ENCODE data around the gene APLF. TPM values are rescaled to one million over a fixed set of nuclear protein-coding genes. Genes with fewer than 3 reads are reported as not detected.
"Not testable (repeated sequence)": the region's sequence is repeated elsewhere in the genome, so short reads cannot be mapped to it uniquely, and the experiment has no call there.

APLF gene
- polyA plus RNA-seq, 1 donor: 2.1 TPM

DNA sequence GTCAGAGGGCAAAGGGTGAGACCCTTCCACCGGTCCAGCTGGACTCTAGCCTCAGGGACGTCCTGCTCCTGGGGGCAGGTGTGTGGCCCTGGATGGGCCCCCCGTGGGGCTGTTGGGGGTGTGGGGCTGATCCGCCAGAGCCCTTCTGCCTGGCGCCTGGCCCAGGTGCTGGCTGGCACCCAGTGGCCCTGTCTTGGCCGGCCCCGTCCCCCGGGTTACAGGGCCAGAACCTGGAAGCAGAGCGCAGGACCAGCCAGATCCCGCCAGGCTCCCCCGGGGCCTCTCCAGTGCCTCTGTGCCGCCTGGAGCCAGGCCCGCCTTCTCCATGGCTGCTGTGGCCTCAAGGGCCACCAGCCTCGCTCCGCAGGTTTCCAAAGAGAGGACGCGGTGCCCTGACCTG lies 62.3 kb downstream of the APLF start:
- DNase-seq: not testable (repeated sequence)

DNA sequence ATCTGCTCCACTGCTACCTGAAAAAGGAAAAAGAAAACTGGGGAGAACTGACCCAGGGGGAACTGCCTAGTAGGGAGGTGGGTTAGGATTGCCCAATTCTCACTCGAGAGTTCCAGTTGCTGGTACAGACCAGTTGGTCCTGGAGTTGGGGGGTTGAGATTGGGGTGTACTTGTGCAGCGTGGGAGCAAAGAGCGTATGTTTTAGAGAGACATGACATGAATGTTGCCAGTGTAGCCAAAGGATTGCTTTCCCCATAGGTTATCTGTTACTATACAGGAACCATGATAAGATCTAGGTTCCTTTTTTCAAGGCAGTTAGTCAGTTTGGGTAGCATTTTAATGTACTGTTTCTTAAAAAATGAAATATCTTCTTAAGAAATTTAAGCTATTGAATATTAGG lies 68.6 kb downstream of the APLF start:
- no peak for DNase-seq

DNA sequence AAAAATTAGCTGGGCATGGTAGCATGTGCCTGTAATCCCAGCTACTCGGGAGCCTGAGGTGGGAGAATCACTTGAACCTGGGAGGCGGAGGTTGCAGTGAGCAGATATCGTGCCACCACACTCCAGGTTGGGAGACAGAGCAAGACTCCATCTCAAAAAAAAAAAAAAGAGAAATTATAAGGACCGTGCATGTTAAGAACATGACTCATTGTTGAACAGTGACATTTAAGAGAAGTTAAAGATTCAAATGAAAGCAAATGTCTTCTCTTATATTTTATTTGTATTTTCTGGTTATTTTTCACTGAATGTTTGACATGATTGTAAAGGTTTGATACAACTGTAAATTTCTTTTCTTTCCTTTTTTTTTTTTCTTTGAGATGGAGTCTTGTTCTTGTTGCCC lies 69.6 kb downstream of the APLF start:
- no peak for DNase-seq

DNA sequence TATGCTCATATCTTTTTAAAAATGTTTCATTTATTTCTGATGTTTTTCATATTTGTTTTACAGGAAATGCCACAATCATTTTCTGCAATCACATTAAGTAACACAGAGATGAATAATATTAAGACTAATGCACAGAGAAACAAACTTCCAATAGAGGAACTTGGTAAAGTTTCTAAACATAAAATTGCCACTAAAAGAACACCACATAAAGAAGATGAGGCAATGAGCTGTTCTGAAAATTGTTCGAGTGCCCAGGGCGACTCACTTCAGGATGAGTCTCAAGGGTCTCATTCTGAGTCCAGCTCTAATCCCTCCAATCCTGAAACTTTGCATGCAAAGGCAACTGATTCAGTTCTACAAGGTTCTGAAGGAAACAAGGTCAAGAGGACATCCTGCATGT lies 70.4 kb downstream of the APLF start:
- no peak for DNase-seq

DNA sequence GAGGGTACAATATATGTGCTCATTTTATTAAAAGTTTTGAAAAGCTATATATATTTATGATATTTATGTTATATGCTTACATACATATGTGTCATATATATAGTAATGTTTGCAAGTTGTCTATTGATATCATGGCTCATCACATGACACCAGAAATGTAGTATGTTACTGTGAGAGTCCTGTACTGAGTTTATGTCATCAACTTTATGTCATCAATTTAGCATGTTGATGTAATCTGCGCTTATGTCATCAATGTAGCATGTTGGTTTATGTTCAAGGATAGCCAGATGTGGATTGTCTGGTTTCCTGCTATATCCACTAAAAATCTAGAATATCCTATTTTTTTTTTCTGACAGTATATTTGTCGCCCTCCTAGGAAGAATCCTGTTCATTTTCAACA lies 77.4 kb downstream of the APLF start:
- no peak for DNase-seq

DNA sequence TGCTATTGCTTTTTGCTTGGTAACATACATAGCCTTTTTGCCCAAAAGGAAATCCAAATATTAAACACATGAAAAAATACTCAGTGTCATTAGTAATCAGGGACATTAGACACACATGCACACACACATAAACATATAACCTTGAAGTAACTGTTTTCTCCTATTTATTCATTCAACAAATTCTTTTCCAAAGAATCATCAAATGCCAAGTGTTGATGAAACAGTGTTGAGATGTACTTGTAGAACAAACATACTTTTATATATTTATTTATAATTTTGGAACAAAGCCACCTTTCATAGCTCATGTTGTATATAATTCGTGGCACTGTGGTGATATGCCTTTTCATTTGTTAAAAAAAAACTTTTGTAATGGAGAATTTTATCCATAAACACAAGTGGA lies 81.0 kb downstream of the APLF start:
- no peak for DNase-seq

DNA sequence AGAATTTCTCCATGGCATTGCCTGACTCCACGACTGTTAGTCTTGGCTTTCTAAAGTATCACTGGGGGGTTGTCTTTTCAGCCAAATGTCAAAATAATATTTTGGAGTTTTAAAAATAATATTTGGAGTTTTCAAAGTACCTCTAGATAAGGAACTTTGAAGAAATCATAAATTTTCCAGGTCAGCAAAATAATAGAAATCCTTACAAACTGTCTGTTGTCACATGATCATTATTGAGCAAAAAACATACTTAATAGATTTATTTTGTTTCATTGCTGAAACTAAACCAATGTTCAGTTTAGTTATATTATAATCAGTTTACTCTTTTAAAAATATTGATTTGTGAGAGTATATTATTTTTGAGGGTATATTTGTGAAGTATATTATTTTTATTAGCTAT lies 85.7 kb downstream of the APLF start:
- no peak for DNase-seq

DNA sequence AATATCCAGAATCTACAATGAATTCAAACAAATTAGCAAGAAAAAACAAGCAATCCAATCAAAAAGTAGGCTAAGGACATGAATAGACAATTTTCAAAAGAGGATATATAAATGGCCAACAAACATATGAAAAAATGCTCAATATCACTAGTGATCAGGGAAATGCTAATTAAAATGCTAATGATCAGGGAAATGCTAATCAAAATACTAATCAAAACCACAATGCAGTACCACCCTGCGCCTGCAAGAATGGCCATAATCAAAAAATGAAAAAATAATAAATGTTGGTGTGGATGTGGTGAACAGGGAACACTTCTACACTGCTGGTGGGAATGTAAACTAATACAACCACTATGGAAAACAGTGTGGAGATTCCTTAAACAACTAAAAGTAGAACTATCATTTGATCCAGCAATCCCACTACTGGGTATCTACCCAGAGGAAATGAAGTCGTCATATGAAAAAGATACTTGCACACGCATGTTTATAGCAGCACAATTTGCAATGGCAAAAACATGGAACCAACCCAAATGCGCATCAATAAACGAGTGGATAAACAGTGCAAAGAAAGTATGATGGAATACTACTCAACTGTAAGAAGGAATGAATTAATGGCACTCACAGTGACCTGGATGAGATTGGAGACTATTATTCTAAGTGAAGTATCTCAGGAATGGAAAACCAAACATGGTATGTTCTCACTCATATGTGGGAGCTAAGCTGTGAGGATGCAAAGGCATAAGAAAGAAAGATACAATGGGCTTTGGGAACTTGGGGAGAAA lies 88.2 kb downstream of the APLF start:
- not testable (repeated sequence) for DNase-seq

DNA sequence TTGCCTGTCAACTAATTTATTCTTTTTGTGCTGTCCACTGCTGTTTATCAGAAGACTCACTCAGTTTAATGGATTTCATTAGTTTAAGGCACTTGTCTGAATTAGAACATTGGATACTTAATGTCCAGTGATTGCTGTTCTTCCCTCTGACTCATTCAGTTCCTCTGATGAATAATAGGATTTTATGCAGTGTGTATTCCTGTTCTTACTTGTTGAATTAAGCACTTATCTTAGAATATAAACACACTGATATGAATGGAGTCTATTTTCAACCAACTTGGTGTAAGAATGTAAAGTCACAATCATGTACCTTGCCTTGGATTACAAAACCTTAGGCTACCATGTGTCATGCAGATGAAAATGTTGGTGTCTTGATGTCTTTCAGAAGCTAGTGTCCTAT lies 89.0 kb downstream of the APLF start:
- no peak for DNase-seq

DNA sequence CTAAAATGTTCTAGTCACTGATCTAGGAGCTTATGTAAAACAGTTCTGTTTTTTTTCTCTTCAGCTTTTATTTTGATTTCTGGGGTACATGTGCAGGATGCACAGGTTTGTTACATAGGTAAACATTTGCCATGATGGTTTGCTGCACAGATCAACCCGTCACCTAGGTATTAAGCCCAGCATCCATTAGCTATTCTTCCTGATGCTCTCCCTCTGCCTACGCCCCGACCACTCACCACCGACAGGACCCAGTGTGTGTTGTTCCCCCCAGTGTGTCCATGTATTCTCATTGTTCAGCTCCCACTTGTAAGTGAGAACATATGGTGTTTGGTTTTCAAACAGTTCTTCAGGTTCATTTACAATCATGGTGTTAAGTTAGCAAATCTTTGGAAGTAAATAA lies 91.2 kb downstream of the APLF start:
- no peak for DNase-seq

DNA sequence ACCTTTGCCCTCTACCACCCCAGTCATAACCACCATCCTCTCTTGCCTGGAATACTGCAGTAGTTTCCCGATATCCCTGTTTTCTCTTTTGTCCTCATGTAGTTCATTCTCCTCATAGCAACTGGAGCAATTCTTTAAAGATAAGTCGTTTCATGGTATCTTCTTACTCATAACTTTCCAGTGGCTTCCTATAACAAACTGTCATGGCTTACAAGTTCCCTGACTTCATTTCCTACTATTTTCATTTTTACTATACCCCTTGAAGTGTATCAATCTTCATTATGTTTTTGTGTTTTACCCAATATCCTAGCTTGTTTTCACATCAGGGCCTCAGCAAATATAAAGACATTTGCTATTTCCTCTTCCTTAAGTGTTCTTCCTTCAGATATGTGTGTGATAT lies 92.3 kb downstream of the APLF start:
- DNase-seq: no peak

DNA sequence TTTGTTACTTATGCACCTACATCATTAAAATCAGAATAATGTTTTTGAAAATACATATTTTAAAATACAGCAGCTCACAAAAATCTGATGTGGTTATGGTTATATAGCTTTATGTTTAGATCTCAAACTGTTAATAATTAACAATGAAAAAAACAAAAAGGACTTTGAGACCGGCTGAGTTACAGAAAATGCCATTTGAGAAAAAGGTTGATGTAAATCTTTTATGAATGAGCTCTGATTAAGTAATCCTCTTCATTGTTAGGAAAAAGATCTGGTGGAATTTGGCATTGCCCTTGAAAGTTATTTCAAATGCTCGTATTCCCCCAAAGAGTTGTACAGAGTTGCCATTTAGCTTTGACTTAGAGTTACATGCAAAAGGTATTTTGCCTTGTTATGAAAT lies 93.2 kb downstream of the APLF start:
- no peak for DNase-seq

DNA sequence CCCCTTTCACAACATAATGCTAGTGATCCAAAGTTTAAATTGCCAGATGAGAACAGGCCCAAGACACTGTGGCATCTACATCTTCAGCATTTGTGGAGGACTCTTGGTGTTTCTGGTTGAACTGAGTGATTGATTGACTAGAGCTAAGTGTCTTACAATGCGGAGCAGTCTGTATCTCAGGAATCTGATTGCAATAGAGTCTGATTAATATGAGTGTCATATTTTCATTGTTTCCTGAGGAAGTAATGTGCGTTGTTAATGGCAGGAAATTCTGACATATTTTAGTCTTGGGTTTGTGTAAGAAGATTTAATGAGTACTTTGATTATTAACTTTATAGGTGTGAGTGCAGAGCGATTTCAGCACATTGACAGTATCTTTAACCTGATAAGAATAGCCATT lies 94.0 kb downstream of the APLF start:
- no peak for DNase-seq

DNA sequence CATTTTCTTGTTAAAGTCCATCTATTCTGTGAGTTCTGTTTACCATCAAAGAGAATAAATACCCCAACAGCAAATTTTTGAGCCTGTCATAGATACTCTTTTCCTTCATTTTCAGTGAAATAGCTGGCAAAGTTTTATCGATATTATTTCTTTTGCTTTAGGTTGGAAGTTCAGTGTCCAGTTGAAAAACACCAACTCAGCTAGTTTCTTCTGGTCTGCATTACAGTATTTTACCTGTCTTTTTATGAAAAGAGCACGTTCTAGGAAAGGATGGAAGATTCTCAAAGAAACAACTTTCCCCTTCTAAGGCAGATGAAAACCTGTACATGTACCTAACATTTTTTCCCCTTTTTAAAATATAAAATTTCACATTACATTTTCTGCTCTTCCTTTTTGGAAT lies 95.5 kb downstream of the APLF start:
- no peak for DNase-seq

DNA sequence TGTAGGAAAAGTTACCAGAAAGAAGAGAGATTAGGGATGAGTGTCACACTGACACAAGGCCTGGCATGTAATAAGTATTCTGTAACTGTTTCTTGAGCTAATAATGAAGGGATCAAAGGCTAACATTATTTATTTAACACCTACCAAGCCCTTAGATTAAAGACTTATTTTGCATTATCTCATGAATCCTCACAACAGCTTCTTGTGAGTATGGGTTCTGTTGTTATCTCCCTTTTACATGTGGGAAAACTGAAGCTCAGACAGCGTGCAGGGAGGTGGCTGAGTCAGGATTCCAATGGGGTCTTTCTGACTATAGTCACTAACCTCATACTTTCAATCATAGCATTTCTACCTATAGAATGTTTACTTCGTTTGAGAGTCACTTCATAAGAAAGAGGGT lies 97.0 kb downstream of the APLF start:
- no peak for DNase-seq

DNA sequence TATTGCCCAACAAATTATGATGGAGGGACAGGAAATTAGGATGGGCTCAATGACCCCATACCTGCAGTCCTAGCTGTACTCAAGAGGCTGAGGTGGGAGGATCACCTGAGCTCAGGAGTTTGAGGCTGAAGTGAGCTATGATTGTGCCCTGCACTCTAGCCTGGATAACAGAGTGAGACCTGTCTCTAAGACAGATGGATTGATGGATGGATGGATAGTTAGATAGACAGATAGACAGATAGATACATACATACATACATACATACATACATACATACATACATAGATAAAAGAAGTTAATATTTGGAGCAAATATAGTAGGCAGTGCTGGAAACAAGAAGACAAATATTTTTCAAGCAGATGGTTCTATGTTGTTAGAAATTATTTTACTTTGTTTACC lies 97.9 kb downstream of the APLF start:
- DNase-seq: no peak

DNA sequence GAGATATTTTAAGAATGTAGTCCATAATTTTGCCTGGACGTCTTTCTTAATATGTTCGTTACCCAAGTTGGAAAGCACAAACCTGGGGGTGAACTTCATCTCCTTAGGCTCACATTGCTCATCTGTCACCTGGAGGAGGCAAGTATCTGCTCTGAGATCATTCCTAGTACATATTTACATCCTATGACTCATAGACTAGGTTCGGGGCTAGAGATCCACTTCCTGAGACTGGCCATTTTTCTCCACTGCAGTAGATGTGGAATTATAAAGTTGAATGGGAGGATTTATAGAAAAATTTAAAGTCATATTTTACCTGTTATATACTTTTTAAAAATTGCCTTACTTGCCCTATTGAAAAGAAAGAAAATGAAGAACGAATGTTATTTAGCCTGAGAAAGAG lies 98.5 kb downstream of the APLF start:
- DNase-seq: no peak

DNA sequence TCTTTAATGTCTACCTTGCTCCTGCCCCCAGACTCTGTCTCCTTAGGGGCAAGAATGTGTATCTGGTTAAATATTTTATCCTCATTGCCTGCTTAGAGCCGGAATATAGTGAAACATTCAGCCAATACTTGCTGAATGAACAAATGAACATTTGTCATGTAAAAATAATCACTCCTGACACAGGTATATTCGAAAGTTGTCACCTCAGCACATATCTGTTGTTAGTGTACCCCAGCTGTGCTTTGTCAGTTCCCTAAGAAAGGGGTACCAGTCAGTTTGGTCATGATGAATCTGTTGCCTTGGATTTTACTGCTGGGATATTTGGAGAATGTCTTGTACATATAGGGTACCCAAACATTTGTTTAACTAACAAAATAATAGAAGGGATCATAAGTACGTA lies 99.0 kb downstream of the APLF start:
- DNase-seq: no peak

DNA sequence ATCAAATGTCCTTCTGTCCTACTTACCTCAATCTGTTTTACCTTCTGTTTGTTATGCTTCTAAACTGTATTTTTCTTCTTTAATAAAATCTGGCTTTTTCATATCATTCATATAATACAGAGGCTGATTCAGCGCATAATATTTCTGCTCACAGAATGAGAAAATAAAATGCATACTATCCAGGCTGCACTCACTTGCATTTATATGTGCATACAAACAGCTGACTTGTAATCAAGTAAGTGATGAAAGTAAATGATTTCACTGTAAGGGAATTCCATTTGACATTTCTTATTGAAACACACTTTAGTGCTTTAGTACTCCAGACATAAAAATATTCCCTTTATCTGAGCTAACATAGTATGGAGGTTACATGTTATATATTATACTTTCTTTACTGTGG lies 100.7 kb downstream of the APLF start:
- no peak for DNase-seq

DNA sequence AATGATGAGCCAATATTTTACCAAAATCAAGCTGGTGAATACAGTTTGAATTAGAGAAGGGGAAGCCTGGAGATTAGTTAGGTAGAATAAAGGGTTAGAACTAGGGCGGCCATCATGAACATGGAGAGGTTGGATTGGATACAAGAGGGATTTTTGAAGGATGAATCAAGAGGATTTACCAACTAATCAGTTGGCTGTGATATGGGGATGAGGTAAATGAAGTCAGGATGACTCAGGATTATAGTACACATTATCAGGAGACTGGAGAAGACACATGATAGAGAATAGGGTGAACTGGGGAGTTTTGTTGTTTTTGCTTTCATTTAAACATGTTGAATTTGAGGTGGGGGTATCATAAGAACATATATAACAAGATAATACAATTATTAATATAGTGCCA lies 102.2 kb downstream of the APLF start:
- no peak for DNase-seq

DNA sequence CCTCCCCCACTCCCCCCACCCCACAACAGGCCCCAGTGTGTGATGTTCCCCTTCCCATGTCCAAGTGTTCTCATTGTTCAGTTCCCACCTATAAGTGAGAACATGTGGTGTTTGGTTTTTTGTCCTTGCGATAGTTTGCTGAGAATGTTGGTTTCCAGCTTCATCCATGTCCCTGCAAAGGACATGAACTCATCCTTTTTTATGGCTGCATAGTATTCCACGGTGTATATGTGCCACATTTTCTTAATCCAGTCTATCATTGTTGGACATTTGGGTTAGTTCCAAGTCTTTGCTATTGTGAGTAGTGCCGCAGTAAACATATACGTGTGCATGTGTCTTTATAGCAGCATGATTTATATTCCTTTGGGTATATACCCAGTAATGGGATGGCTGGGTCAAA lies 103.0 kb downstream of the APLF start:
- DNase-seq: not testable (repeated sequence)

DNA sequence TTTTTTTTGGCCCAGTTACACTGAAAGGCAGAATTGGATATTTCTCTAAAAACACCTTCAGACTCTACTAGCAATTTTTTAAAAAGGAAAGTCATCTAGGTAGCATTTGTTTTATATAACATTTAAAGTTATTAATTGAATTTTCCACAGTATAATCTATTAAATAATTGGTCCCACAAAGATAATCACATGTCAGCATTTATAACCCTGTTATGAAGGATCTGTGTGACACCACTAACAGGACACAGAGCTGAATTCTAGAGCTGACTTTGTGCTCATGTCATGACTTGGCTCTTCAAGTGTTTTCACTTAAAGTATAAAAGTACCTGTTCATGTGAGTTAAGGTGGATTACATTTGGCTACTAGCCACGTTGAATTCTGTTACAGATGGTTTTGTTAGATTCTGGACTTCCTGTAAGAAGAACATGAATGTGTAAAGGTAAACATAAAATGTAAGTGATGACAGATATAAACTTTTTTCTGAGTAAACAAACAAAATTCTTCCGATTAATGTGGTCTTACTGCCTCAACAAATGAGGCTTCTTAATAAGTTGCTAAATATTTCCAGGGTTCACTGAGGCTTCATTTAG lies 106.9 kb downstream of the APLF start:
- no peak for DNase-seq

DNA sequence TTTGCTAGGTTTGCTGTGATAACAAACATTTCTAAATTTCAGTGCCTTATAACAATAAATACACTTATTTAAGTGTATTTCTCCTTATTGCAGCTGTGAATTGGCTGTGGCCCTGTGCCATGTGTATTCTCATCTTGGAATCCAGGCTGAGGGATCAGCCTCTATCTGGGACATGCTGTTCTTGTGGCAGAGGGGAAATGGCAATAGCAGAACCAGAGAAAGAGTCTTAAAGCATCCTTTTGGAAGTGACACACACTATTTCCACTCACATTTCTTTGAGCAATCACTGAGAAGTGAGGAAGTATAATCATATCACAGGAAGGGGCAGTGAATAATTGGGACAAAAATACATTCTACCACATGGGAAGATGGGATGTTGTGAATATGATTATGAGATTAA lies 109.8 kb downstream of the APLF start:
- DNase-seq: no peak

DNA sequence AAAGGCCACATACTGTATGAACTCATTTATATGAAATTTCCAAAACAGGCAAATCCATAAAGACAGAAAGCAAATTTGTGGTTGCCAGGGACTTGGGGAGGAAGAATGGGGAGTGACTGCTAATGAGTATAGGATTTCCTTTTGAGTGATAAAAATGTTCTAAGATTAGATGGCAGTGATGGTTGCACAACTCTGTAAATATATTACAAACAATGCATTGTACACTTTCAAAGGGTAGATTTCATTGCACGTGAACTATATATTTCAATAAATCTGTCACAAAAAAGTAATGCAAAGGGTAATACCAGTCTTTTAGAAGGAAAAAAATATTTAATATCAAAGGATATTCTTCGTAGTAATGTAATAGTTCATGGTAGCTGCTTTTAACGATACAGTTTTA lies 112.3 kb downstream of the APLF start:
- no peak for DNase-seq

DNA sequence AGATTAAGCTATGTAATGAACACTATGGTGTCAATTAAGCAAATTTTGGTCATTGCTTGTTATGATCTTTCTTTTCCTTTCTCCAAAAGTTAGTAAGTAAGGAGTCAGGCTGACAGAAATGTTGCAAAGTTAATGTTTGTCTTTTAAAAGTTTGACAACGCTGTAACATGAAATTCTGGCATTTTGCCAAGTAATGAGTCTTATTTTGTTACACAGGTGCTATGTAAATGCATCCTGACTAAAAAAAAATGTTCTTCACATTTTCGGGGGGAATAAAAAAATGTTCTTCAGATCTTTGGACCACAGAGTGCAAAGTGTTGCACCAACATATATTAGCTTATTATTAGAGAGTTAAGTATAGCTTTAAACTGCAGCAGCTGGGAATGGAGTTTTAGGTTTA lies 121.2 kb downstream of the APLF start:
- DNase-seq: no peak
